BJ (cell line): ENCODE data around the gene WHRN. TPM values are rescaled to one million over a fixed set of nuclear protein-coding genes. Genes with fewer than 3 reads are reported as not detected.

Source experiments
- CTCF ChIA-PET: fragments of 350-600 bp; formaldehyde crosslinking; extraction: SDS; loops from one replicate; lab custom pipeline; 2021; ENCODE audit warnings: antibody characterized with exemption, inconsistent platforms; lab: Yijun Ruan, JAX
- POLR2A ChIA-PET: fragments of 300-600 bp; sonication (Branson Sonifier 250); formaldehyde crosslinking; extraction: SDS; loops from one replicate; lab custom pipeline; 2021; ENCODE audit warnings: antibody characterized with exemption; lab: Charles Lee
- DNase-seq: peaks from one replicate; pipeline ENCODE4 v3.0.0-alpha.2; 2011; ENCODE audit warnings: low read depth
- H3K27me3 ChIP-seq: 2 replicates; pipeline ENCODE4 v1.6.0; 2011; ENCODE audit warnings: low read length; ENCODE audit not compliant: control insufficient read depth, insufficient read depth
- H3K36me3 ChIP-seq: 2 replicates; pipeline ENCODE4 v1.5.1; 2011; ENCODE audit warnings: low read length; ENCODE audit not compliant: control insufficient read depth, insufficient read depth
- H3K4me3 ChIP-seq: 2 replicates; pipeline ENCODE4 v1.5.1; 2011; ENCODE audit warnings: low read depth, mild to moderate bottlenecking, control low read depth, low read length
- CTCF ChIP-seq: IDR thresholded peaks from 2 replicates; pipeline ENCODE4 v1.5.1; 2011; ENCODE audit warnings: low read depth, mild to moderate bottlenecking, control low read depth, inconsistent platforms, low read length, moderate library complexity; ENCODE audit not compliant: insufficient read depth
- polyA plus RNA-seq: library from polyadenylated mRNA; depleted of rRNA; stranded (reverse); fragments of >200 nt; gene quantifications from 2 replicates; pipeline ENCODE4 v1.2.3, GENCODE V29; 2011

The WHRN gene
- polyA plus RNA-seq, 1 experiment, result 1.5 TPM

GRCh38 chr9:114475412-114476135 is 29.7 kb downstream of the WHRN start:
- Histone ChIP-seq H3K36me3 (no peaks in the 10 kb centered on the region), H3K27me3 (no peaks in the 10 kb centered on the region), H3K4me3 (no peak overlapping the region)
- no peak for DNase-seq
- ChIA-PET POLR2A (no interaction called here), CTCF (interaction anchor here (0.8 to 1.4 kb wide), 3 partner anchors 10 to 188 kb away, joined by 3 to 7 read pairs (median 3); no protein-coding TSS in a partner anchor)
- no peak for TF ChIP-seq CTCF

DNA sequence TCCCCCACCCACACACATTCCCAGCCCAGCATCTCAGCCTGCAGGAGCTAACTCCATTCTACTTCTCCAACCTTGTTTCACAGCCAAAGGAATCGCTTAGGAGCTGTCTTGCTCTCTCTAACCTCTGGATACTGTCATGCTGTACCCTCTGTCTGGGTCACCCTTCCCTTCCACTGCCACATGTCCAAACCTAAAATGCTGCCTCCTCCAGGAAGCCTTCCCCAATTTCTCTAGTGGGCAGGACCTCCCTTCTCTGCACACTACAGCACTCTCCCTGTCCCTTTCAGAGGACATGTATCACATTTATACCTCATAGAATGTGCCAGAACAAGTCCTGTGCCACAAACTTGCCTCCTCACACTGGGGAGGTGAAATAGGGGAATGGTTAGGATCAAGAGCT is 30.8 kb downstream of the WHRN start:
- TF ChIP-seq CTCF, result no peak
- Histone ChIP-seq H3K4me3 (no peak overlapping the region), H3K27me3 (no peaks in the 10 kb centered on the region), H3K36me3 (no peaks in the 10 kb centered on the region)
- no peak for DNase-seq
- ChIA-PET CTCF (interaction anchor here (0.7 to 1.7 kb wide), 3 partner anchors 14 to 179 kb away, joined by 3 to 7 read pairs (median 4); no protein-coding TSS in a partner anchor), POLR2A (interaction anchor here (0.6 kb wide), 1 partner anchor 1802 kb away, joined by 3 read pairs; no protein-coding TSS in a partner anchor)

DNA sequence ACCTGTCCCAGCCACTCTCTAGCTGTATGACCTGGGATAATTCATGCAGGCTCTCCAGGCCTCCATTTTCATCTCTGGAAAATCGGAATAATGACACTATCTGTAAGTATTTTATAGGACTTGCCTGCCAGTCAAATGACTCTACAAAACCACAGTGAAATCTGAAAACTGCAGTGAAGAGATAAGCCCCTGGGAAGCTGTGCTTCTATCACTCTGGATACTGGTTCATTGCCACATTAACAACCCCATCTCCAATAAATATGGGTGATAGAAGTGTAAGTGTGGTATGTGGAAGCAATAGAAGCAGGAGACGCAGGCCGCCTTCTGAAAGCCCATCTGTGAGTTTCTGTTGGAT is 31.8 kb downstream of the WHRN start:
- no peak for DNase-seq
- POLR2A ChIA-PET, result no interaction called here
- Histone ChIP-seq H3K36me3 (no peaks in the 10 kb centered on the region), H3K27me3 (no peaks in the 10 kb centered on the region), H3K4me3 (no peak overlapping the region)
- no peak for TF ChIP-seq CTCF
- CTCF ChIA-PET, result interaction anchor here (0.8 to 1.7 kb wide), 3 partner anchors 15 to 189 kb away, joined by 3 to 7 read pairs (median 4); no protein-coding TSS in a partner anchor

DNA sequence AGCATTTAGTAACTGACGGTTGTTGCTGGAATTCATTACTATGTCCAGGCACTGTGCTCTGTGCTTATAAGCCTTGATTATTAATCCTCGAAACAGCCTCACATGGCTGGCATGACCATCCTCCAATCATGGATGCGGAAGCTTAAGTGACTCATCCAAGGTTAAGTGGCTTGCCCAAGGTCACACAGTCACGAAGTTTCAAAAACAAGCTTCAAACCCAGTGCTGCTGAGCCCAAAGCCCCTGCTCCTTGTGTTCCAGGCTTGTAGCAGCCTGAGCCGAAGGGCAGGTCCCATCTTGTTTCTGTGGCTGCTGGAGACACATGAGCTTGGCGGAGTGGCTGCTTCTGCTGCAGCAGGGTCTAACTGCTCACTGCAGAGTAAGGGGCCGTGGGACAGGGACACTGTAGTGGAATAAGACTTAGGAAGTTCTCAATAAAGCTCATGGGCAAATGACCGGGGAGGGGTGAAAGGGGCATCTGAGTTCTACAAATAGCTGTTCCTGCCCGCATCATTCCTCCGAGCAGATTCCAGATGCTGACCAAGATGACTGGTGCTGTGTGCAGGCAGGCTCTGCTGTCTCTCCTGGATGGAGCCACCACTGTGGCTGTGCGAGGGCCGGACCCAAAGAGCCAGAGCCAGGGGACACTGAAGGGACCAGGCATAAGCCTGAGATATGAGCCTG is 32.4 kb downstream of the WHRN start:
- DNase-seq, result no peak
- no peak for TF ChIP-seq CTCF
- ChIA-PET CTCF (interaction anchor here (0.6 to 1.7 kb wide), 4 partner anchors 13 to 189 kb away, joined by 3 to 7 read pairs (median 4); no protein-coding TSS in a partner anchor), POLR2A (no interaction called here)
- Histone ChIP-seq H3K36me3 (no peaks in the 10 kb centered on the region), H3K4me3 (no peak overlapping the region), H3K27me3 (no peaks in the 10 kb centered on the region)

- no peak for TF ChIP-seq CTCF
- POLR2A ChIA-PET, result no interaction called here
- DNase-seq, result no peak
- CTCF ChIA-PET, result no interaction called here
- Histone ChIP-seq H3K27me3 (no peaks in the 10 kb centered on the region), H3K36me3 (no peaks in the 10 kb centered on the region), H3K4me3 (no peak overlapping the region)
Measured at GRCh38 chr9:114471157-114471556, 34.1 kb downstream of the WHRN start.
